Stimulated activated CD4-positive, alpha-beta T cell treated with anti-CD3 and anti-CD28 coated beads, Interleukin-12 subunit alpha, Interleukin-12 subunit beta, amount 100 ng/mL, for 48 hours (primary cell): ENCODE data around the gene ITPRID2.

Experiments used
- DNase-seq, 3 donors: peaks; one replicate each; pipeline ENCODE4 v3.0.0-alpha.2; 2020; ENCODE audit warnings: low read depth in 2 of 3, low spot score in 1 of 3

ITPRID2 gene

GRCh38 chr2:181879295-181879694 lies 12.2 kb upstream of the ITPRID2 start:
- no peak for DNase-seq

GRCh38 chr2:181882246-181883020 lies 9.1 kb upstream of the ITPRID2 start:
- DNase-seq = no peak

DNA sequence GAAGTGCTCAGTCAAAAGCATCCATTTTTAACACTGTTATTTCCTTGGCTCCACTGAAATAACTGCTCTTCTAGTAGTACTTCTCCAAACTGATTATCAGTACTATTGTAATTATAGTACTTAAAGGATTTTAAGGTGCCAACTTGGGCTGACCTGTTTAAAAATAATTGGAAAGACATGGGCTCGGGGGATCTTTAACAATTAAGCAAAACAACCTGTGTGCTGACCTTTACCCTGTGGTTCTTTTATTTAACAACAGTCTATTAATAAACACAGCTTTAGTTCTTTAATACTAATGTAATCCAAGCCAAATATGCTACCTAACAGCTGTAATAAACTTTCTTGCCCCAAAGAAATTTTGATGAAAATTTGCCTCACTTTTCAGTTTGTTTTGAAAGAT lies 6.9 kb upstream of the ITPRID2 start:
- DNase-seq = no peak

DNA sequence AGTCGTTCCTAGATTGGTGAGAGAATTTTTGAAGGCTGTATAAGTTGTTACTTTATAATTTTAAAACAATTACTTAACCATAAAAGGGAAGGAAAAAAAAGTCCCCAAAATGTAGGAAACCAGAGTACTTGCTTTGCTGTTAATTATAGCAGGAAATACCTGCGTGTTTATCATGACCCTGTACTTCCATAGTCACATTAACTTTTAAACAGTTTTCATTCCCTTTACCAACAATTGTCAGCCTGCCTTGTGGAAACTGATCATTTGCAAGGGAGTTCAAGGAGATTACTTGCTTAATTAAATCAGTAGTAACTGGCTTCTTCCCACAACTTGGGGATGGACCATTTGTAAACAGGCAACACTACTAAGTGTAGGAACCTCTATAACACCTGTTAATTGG lies 6.4 kb upstream of the ITPRID2 start:
- DNase-seq = no peak

- DNase-seq = no peak
Observed at GRCh38 chr2:181886192-181886591, 5.3 kb upstream of the ITPRID2 start.

DNA sequence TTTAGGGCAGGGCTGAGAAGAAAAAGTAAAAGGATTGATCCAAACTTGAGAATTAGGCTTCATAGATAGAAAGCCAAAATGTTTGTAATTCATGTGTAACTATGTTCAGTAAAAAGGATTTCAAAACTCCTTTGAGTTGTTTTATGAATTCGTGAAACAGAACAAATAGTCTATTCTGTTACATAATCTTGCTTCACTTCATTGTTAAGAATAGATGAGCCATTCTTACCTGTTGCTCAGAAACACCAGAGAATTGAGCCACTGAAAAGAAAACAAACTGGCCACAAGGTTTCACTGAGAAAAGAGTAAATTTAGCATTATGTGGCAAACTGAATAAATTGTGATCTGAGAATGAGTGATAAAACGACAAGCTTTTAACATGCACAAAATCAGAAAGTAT lies 4.5 kb upstream of the ITPRID2 start:
- DNase-seq = no peak

DNA sequence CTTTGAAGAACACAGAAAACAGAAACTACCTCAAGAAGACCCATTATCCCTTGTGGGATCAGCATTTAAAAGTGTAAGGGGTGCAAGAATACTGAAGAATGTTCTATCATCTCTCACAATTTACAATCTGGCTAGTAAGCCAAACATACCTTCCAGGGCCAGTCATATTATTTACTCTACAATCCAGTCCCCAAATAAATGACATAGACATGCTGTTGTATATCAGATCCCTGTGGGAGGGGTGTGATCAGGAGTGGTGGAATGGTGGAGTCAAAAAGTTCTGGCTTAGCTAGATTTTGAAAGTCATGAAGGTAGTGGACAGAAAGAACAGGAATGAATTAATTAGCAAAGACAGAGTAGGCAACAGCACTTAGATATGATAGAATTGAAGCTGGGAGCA lies 1.8 kb upstream of the ITPRID2 start:
- DNase-seq = no peak

GRCh38 chr2:181890271-181890670 lies 1.3 kb upstream of the ITPRID2 start:
- DNase-seq = no peak

DNA sequence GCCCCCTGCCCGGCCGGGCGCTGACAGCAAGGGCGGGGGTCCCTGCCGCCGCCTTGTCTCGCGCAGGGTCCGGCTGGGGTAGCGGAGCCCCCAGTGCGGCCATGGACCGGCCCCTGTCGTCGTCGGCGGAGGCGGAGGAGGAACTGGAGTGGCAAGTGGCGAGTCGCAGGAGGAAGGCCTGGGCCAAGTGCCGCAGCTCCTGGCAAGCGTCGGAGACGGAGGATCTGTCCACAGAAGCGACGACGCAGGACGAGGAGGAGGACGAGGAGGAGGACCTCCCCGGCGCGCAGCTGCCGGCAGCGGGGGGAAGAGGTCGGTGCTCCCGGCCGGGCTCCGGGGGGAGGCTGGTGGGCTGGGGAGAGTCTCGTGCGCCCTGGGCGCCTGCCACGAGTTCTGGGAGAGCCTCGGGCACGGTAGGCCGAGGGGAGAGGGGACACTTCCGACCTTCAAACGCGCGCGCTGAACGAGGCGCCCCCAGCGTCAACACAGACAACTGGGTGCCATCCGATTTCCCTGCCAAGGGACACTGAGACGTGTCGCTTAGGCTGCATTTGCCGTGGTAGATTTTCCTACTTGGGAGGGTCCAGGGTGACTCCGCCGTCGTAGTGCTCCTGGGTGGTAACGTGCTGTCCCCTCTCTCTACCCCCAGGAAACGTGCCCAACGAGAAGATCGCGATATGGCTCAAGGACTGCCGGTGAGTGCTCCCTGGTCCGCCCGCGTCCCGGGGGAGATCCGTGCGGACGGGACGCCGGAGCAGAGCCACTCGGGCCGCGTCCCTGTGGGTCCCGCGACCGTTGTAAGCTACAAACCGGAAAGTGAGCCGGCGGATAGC lies 652 bp downstream of the ITPRID2 start:
- DNase-seq = peak; percentile 23 to 47 (median 32)

DNA sequence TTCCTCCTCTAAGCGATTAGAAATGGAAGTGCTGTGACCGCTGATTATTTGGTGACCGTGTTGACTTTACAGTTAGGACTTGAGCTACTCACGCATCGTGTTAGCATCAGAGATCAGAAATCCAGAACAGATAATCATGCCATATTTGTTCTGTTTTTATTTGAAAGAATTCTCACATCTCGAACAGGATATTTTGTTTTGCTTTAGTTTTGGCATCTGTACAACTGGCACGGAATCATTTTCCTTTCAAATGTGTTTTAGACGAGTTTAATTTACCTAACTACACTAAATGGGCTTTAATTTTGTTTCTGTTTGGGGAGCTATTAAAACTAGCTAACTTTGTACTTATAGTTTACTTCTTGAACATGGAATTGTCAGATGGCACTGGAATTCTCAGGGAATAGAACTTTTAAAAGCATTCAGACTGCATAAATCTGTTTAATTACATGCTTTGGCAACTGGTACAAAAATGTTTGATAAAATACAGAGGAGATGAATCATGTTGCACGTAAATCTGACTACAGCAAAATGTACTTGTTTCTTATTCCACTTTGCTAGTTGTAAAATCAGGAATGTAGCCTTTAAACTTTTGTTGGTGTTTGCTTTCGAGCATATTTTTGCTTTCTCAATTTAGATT lies 1.4 kb downstream of the ITPRID2 start:
- DNase-seq = no peak

DNA sequence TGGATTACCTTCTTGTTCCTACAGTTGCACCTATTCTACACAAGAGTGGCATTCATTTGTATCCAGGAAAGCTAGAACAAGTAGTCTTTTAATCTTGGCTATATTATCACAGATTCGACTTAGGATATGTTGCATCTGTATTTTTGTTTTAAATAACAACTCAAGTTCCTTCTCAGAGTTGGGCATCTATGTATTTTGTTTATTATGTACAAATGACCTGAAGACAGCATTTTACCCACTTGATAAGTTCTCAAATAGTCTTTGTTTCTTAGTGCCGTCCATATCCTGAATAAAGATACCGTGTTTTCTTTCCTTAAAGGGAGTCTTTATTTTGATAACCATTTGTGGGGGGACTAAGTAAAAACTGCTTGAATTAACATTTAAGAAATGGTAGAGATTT lies 2.9 kb downstream of the ITPRID2 start:
- no peak for DNase-seq

DNA sequence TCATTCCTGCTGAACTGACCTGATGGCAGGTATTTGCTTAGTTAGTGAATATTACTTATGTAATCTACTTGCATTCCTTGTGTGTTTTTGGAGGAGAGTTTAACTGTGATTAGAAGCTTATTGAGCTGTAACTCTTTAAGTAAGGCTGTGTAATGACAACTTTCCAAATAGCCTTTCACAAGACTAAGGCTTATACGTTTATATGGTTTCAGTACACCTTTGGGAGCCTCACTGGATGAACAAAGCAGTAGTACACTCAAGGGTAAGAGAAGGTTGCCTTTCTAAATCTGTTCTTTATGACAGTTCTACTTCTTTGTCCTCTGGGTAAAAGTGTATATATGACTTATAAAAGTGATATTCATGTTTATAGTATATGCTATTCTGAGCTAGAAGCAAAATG lies 4.3 kb downstream of the ITPRID2 start:
- no peak for DNase-seq

GRCh38 chr2:181896286-181896685 lies 4.8 kb downstream of the ITPRID2 start:
- no peak for DNase-seq

- DNase-seq = no peak
Observed at GRCh38 chr2:181900007-181900651, 8.6 kb downstream of the ITPRID2 start.

- DNase-seq = no peak
Observed at GRCh38 chr2:181902625-181903024, 11.1 kb downstream of the ITPRID2 start.

GRCh38 chr2:181904022-181904632 lies 12.6 kb downstream of the ITPRID2 start:
- DNase-seq = peak in 1 of 3 donors; percentile 24

GRCh38 chr2:181907057-181907456 lies 15.5 kb downstream of the ITPRID2 start:
- DNase-seq = no peak

DNA sequence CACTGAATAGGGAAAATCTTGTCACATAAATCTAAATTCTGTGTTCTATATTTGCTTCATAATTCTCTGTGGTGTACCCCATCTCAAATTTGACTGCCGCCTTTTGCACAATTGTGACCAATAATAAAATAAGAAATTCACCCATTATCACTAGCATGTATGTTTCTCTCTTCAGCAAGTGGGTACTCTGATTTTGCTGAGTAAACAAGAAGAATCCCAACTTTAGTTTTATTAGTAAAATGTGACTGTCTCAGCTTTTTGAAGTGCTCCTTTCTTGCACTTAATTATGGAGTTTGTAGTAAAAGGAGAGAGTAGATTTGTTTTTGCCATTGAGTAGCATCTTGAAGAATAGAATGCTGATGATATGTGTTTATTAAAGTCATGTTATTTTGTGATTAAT lies 16.1 kb downstream of the ITPRID2 start:
- no peak for DNase-seq

- DNase-seq = no peak
Observed at GRCh38 chr2:181910028-181910831, 18.7 kb downstream of the ITPRID2 start.

GRCh38 chr2:181911830-181912229 lies 20.3 kb downstream of the ITPRID2 start:
- no peak for DNase-seq
